NOMO-1 treated with dmso at 0.1 percent for 144 hours (cell line): ENCODE measurements around the gene LRRC41.
"Not testable (repeated sequence)": the region's sequence is repeated elsewhere in the genome, so short reads cannot be mapped to it uniquely, and the experiment has no call there.

Experiments
- DNase-seq: peaks from one replicate; lab custom pipeline; 2025; ENCODE audit not compliant: unreplicated experiment; lab: John Stamatoyannopoulos, UW

Gene LRRC41

DNA sequence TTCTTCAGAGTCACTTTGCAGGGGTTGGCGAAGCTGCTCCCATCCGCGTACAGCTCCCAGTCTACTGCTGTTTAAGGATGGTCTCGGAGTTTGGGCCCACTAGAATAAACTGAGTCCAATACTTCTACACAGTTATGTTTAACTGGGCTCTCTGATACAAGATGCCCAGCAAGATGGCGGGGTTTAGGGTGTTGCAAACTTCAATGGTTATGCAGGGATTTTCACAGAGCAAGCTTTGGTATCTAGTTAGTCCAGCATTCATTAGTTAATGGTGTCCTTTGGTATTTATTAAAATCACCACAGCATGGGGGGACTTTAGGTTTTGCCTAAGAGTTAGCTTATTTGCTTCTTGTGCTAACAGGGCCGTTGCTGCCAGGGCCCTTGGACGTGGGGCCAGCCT lies 24.8 kb upstream of the LRRC41 start:
- not testable (repeated sequence) for DNase-seq

DNA sequence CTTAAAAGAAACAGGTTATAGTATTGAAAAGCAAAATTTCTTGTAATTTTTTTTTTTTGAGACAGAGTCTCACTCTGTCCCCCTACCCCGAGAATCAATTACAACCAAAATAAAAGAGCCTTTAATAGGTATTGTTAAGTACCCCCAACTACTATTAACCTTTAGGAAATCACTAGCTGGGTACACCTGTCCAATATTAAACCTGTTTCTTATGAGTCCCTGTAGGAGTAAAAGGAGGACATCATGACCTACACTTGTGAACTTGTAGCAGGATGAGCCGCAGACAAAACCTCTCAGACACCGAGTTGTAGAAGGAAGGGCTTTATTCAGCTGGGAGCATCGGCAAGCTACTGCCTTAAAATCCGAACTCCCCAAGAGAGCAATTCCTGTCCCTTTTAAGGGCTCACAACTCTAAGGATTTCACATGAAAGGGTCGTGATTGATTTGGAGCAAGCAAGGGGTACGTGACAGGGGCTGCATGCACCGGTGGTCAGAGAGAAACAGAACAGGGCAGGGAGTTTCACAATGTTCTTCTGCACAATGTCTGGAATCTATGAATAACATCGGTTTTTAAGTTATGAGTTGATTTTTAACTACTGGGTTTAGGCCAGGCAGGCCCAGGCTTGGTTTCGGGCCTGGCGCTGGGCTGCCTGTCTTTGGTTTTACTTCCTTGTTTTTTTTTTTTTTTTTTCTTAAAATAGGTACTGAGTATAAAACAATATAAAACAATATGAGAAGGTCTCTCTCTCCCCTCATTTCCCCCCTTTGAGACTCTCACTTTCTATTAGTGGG lies 22.1 kb upstream of the LRRC41 start:
- DNase-seq: not testable (repeated sequence)

DNA sequence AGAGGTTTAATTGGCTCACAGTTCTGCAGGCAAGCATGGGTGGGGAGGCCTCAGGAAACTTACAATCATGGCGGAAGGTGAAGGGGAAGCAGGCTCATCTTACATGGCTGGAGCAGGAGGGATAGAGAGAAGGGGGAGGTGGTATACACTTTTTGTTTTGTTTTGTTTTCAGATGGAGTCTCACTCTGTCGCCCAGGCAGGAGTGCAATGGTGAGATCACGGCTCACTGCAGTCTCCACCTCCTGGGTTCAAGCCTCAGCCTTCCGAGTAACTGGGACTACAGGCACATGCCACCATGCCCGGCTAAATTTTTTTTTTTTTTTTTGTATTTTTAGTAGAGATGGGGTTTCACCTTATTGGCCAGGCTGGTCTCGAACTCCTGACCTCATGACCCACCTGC lies 18.8 kb upstream of the LRRC41 start:
- DNase-seq: not testable (repeated sequence)

DNA sequence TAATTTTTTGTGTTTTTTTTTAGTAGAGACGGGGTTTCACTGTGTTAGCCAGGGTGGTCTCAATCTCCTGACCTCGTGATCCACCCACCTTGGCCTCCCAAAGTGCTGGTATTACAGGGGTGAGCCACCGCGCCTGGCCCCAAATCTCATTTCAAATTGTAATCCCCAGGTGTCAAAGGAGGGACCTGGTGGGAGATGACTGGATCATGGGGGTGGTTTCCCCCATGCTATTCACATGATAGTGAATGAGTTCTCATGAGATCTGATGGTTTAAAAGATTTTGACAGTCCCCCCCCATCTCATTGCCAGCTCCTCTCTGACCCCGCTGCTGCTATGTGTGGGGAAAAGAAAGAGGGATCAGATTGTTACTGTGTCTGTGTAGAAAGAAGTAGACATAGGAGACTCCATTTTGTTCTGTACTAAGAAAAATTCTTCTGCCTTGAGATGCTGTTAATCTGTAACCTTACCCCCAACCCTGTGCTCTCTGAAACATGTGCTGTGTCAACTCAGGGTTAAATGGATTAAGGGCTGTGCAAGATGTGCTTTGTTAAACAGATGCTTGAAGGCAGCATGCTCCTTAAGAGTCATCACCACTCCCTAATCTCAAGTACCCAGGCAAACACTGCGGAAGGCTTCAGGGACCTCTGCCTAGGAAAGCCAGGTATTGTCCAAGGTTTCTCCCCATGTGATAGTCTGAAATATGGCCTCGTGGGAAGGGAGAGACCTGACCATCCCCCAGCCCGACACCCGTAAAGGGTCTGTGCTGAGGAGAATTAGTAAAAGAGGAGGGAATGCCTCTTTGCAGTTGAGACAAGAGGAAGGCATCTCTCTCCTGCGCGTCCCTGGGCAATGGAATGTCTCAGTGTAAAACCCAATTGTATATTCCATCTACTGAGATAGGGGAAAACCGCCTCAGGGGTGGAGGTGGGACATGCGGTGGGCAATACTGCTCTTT lies 16.8 kb upstream of the LRRC41 start:
- not testable (repeated sequence) for DNase-seq

DNA sequence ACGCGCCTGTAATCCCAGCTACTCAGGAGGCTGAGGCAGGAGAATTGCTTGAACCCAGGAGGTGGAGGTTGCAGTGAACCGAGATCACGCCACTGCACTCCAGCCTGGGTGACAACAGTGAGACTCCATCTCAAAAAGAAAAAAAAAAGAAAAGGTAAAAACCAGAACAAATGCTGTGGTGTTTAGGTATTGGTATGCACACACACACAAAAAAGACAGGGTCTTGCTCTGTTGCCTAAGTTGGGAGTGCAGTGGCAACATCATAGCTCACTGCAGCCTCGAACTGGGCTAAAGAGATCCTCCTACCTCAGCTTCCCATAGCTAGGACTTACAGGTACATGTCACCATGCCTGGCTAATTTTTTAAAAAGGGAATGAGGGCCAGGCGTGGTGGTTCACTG lies 15.9 kb upstream of the LRRC41 start:
- not testable (repeated sequence) for DNase-seq

DNA sequence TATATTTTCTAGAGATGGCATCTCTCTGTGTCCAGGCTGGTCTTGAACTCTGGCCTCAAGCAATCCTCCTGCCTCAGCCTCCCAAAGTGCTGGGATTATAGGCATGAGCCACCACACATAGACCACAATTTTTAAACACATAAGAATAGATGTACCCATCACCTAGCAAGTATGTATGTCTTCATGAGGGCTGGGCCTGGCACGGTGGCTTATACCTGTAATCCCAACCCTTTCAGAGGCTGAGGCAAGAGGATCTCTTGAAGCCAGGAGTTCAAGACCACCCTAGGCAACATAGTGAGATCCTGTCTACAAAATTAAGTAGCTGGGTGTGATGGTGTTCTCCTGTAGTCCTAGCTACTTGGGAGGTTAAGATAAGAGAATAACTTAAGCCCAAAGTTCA lies 13.9 kb upstream of the LRRC41 start:
- DNase-seq: no peak

DNA sequence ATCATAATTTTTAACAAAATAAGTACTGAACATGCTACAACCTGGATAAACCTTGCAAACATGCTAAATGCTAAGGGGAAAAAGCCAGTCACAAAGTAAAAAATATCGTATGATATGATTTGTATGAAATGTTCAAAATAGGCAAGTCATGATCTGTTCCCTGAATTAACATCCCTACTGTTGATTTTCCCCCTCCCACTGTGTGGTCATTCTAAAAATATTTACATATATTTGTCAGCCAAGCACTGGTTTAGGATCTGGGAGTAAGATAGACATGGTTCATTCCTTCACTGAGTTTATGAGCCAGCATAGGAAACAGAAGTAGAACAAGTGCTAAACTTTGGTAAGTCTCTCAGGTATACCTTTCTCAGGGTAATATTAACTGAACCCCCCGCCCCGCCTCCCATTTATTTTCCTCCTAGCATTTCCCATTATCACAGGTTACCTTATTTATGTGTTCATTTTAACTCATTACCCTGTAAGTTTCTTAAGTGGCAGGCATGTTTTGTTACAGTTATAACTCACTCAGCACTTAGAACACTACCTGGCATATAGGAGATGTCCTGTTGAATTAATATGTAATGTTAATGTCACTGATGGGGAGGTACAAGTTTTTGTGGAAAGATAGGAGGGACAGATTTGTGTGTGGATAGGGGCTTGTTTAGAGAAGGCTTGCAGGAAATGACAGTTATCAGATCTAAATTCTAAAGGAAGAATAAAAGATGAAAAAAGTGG lies 12.4 kb upstream of the LRRC41 start:
- no peak for DNase-seq

DNA sequence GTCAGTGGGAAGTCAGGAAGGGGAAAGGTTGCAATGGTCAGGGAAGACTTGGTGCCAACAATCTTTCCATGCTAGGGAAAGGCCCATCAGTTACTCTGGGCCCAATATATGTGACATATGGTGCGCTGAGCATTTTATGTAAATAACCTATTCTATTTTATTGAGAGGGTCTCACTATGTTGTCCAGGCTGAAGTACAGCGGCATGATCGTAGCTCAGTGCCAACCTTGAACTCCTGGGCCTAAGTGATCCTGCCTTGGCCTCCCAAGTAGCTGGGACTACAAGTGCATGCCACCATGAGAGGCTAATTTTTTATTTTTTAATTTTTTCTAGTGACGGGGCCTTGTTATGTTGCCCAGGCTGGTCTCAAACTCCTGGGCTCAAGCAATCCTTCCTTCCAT lies 6.9 kb upstream of the LRRC41 start:
- no peak for DNase-seq

DNA sequence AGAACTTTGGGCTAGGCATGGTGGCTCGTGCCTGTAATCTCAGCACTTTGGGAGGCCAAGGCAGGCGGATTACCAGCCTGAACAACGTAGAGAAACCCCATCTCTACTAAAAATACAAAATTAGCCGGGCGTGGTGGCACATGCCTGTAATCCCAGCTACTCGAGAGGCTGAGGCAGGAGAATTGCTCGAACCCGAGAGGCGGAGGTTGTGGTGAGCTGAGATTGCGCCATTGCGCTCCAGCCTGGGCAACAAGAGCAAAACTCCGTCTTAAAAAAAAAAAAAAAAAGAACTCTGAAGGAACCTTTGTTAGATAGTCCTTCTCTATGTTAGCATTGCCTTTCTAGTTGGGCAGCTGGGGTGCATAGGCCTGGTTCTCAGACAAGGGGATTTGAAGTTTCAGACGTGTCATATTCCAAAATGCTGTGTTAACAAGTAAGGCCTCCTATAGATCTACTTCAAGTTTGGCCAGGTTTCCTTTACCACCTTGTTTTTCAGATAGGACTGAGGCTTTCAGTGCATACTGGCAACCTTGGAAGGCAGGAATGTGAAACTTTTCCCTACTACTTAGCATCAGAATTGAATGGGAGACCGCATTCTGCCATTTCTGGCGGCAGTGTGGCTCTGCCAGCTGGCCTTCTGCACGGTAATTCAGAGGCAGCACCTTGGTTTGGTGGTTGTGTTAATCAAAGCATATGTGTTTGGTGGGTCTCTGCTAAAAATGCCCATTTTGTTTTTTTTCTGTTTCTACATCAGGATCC lies 6.2 kb upstream of the LRRC41 start:
- no peak for DNase-seq

DNA sequence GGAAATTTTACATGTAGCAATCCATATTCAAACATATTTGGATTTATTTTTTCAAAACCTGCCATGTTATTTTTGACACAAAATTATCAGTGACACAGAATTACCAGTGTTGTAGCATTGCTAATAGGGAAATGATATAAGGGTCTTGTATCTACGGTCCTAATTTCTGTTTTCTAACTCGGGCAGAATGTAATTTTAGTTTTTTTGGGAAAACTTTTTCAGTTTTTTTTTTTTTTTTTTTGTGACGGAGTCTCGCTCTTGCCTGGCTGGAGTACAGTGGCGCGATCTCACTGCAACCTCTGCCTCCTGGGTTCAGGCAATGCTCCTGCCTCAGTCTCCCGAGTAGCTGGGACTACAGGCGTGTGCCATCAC lies 2.7 kb upstream of the LRRC41 start:
- no peak for DNase-seq

DNA sequence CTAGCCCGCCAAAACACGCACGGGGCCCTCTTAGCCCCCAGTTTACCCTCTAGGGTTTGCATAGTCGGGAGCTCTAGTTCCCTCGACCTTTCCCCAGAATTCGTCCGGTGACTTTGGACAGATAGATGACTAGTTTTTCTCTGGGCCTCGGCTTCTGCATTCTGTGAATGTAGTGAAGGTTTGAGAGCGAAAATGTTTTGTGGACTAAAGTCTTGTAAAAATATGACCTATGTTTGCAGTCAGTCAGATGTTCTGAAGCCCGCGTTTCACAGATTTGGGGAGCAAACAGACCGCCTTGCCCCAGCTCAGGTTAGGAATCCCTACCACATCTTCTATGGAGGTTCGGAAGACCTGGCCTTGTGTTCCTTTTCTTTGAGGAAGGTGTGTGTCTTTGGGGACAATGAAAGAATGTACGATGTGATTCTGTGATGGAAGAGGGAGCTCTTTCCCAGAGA lies 483 bp upstream of the LRRC41 start:
- no peak for DNase-seq

DNA sequence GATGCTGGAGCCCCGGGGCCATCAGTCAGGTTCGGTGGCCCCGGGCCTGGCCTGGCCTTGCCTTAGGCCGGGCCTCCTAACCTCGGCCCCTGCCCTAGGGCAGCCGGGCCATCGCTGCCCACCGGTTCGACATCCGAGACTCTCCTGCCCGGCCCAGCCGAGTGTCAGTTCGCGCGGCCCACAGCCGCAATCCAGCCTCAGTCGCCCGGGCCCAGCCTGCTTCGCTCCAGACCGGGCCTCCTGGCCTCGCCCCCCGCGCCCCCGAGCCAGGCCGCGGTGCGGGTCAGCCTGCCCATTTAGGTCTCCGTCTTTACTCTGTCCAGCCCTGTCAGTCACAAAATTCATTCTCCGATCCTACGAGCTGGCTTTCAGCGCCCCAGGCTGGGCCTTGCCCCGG lies 777 bp downstream of the LRRC41 start:
- DNase-seq: peak; percentile 51

DNA sequence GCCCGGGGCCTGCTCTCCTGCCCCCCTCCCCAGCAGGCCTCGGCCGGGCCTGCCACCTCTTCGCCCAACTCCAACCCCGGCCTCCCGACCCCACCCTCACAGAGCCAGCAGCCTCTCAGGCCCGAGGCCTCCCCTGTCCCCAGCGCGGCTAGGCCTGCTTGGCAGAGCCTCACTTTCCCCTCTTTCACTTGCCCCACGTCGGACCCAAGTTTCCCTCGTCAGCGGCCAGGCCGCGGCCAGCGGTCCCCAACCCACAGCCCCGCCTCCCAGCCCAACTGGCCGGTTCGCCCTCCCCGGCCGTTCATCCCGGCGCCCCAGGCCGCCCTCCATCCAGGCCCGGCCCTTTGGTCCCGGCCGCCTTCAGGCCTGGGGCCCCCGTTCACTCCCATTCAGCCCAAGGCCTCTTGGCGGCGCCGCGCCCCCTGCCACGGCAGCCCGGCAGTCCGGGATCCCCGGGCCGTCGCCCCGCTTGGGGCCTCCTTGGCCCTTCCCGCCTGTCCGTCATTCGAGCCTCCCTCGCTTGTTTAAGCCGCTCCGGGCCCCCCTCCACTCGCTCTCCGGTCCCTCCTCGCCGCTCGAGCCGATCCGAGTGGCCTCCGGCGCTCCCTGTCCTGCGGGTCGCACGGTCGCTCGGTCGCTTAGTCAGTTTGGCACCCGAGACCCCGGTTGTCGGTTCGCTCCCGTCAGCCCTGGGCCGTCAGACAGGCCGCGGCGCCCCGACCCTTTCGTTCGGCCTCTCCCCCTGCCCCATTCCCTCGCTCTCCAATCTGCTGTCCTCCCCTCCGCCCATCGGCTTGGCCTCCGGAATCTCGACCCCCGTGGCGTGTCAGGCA lies 1.4 kb downstream of the LRRC41 start:
- peak; percentile 47 for DNase-seq

DNA sequence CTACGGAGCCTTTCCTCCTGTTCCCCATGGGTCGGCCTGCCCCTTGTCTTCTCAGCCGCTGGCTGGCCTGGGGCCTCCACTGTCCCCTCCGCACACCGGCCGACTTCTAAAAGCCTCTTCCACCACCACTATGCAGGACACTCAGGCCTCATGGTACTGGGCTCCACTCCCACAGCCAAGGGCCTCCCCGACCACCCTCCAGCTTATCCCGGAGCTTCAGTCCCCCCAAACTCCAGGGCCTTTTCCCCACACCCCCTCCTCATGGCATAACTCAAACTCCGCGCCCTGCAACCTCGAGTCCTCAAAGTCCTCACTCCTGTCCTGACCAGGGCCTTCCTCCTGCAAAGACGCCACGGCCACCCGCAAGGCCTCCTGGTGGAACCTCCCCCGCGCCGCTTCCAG lies 2.0 kb downstream of the LRRC41 start:
- DNase-seq: no peak

DNA sequence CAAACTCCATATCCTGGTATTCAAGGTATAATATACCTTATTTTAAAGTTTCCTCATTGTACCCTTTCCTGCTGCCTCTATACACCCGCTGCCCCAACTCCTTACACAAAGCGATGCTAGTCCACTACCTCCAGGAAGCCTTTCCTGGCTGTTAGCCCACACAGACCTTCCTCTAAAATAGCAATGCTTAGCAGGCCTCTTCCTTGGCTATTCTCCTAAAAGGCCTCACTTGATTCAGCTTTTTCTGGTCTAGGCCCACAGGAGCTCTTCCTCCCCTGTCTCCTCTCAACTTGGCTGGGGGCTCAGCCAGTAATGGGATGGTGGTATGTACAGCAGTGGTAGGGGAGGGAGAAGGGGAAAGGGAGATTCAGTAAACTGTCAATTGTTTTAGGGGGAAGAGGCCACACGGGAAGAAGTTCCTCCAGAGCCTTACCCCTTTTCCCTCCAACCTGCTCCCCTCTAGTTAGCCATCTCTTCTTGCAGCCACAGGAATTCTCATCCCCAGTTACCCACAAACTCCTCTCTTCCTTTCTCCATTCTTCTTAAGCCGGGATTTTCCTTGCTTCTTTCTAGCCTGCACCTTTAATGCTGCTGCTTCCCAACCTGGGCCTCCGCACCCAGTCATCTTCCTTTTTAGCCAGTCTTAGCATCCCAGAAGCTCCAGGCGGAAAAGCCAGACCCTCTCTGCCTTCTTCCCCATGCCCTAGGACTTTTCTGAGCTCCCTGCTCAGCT lies 2.6 kb downstream of the LRRC41 start:
- no peak for DNase-seq

DNA sequence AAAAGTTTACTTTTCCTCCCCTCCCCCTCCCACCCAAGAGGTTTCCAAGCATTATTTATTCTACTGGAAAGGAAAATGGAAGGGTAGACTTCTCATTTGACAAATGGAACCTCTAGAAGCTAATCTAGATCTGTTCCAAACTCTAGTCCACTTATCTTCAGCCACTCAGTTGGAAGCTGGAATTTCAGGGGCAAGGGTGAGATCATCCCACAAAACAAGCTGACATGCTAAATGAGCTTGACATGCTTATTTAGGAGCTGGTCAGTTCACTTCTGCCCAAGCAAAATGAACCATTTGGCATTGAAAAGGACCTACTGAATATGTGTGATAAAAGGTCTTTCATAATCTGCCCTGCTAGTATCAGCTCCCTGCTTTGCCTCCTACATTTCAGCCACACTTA lies 5.0 kb downstream of the LRRC41 start:
- no peak for DNase-seq

DNA sequence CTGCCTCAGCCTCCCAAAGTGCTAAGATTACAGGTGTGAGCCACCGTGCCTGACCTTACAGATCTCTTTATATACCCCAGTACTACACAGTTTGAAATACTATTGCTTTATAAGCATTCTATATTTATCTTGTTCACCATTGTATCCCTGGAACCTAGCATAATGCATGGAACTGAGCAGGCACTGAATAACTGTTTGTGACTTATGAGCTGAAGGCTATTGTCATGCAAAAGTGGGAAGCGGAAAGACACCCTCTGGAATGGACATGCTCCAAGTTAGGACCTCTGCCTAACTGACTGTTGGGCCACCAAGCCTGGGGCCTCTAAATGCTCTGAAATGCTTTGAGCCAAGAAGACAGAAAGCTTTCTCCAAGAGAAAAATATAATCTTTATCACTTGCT lies 8.1 kb downstream of the LRRC41 start:
- DNase-seq: no peak

DNA sequence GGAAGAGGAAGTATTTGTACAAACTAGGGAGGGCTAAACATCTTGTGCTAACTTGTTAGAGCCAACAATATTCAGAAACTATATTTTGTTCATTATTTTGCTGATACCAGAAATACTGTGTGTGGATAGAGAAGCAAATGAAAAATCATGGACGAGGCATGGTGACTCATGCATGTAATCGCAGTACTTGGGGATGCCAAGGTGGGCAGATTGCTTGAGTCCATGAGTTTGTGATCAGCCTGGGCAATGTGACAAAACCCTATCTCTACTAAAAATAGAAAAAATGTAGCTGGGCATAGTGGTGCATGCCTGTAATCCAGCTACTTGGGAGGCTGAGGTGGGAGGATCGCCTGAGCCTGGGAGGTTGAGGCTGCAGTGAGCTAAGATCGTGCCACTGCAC lies 13.4 kb downstream of the LRRC41 start:
- DNase-seq: no peak

DNA sequence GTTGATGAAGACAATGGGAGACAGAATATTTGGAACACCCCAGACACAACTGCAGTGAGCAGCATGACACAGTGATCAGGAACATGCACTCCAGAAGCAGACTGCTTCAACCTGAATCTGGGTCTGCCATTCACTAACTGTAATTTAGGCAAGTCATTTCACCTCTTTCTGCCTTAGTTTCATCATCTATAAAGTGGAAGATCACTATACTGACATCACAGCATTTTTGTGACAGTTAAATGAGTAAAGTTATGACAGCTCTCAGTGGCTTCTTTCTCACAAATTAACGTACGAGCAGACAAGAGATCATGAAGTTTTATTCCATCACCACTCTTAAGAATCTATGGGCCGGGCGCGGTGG lies 14.3 kb downstream of the LRRC41 start:
- no peak for DNase-seq
